IMR-90 (cell line): ENCODE results near the gene LGI1. TPM values are rescaled to one million over a fixed set of nuclear protein-coding genes. Genes with fewer than 3 reads are reported as not detected.
A peak's percentile ranks its signal among the peaks of the same experiment; 100 is the strongest.

Source experiments
- ATAC-seq: fragments of 200-7000 bp; cut with Tn5 transposase; 2 replicates; pipeline ENCODE4 v1.9.1; 2020; ENCODE audit warnings: low read depth, mild to moderate bottlenecking, moderate library complexity
- Bru-seq: library from RNA; stranded (reverse); fragments of 400-500 nt; gene quantifications from one replicate; lab custom pipeline; 2021; lab: Mats Ljungman, UMichigan
- BruChase-seq, 2 experiments: library from RNA; stranded (reverse); fragments of 400-500 nt; gene quantifications; one replicate each; lab custom pipeline; 2021; lab: Mats Ljungman, UMichigan
- BruUV-seq: library from RNA; stranded (reverse); fragments of 400-500 nt; replicated peaks from 2 replicates; lab custom pipeline; 2021; lab: Mats Ljungman, UMichigan
- CTCF ChIA-PET: fragments of 300-600 bp; formaldehyde crosslinking; extraction: SDS; loops from one replicate; lab custom pipeline; 2021; ENCODE audit warnings: antibody characterized with exemption; lab: Yijun Ruan, JAX
- POLR2A ChIA-PET: fragments of 300-600 bp; sonication (Branson Sonifier 250); formaldehyde crosslinking; loops from one replicate; lab custom pipeline; 2022; ENCODE audit warnings: antibody characterized with exemption; ENCODE audit not compliant: unreplicated experiment; lab: Charles Lee
- DNase-seq: peaks from one replicate; pipeline ENCODE4 v3.0.0; 2013
- H2AFZ ChIP-seq: replicated peaks from 2 replicates; pipeline ENCODE3; 2013; ENCODE audit warnings: low read length, mild to moderate bottlenecking; ENCODE audit not compliant: poor library complexity
- H2AK5ac ChIP-seq: 2 replicates; pipeline ENCODE4 v1.6.1; 2013; ENCODE audit warnings: low read depth, low read length, inconsistent platforms
- H2AK9ac ChIP-seq: replicated peaks from 2 replicates; pipeline ENCODE3; 2013; ENCODE audit warnings: mild to moderate bottlenecking, low read depth, low read length, moderate library complexity; ENCODE audit not compliant: poor library complexity
- H2BK120ac ChIP-seq: 2 replicates; pipeline ENCODE4 v1.6.1; 2013; ENCODE audit warnings: low read depth, low read length, inconsistent platforms
- H2BK15ac ChIP-seq: 3 replicates; pipeline ENCODE4 v1.6.1; 2013; ENCODE audit warnings: low read depth, low read length, inconsistent platforms
- H2BK20ac ChIP-seq: 2 replicates; pipeline ENCODE4 v1.6.1; 2013; ENCODE audit warnings: low read depth, mild to moderate bottlenecking, inconsistent platforms, low read length, moderate library complexity
- H2BK5ac ChIP-seq: 2 replicates; pipeline ENCODE4 v1.6.1; 2013; ENCODE audit warnings: mild to moderate bottlenecking, low read depth, low read length, inconsistent platforms; ENCODE audit not compliant: poor library complexity, severe bottlenecking
- H3K14ac ChIP-seq: replicated peaks from 2 replicates; pipeline ENCODE4 v1.6.1; 2013; ENCODE audit warnings: low read depth, low read length, inconsistent platforms
- H3K18ac ChIP-seq: 2 replicates; pipeline ENCODE4 v1.6.1; 2013; ENCODE audit warnings: low read depth, low read length, control low read depth
- H3K23ac ChIP-seq: 2 replicates; pipeline ENCODE4 v1.6.1; 2013; ENCODE audit warnings: low read depth, low read length, inconsistent platforms
- H3K27ac ChIP-seq: 2 replicates; pipeline ENCODE4 v1.5.1; 2013; ENCODE audit warnings: mild to moderate bottlenecking, control low read depth, low read length; ENCODE audit not compliant: insufficient read depth
- H3K27me3 ChIP-seq: 2 replicates; pipeline ENCODE4 v1.6.1; 2013; ENCODE audit warnings: low read length; ENCODE audit not compliant: control insufficient read depth, insufficient read depth
- H3K36me3 ChIP-seq: 2 replicates; pipeline ENCODE4 v1.6.1; 2013; ENCODE audit warnings: low read length, mixed read lengths; ENCODE audit not compliant: control insufficient read depth, insufficient read depth
- H3K4ac ChIP-seq: 2 replicates; pipeline ENCODE4 v1.6.1; 2013; ENCODE audit warnings: low read depth, low read length, inconsistent platforms
- H3K4me1 ChIP-seq: 2 replicates; pipeline ENCODE4 v1.6.1; 2013; ENCODE audit warnings: low read length, mixed read lengths; ENCODE audit not compliant: control insufficient read depth, insufficient read depth
- H3K4me2 ChIP-seq: 2 replicates; pipeline ENCODE4 v1.6.1; 2013; ENCODE audit warnings: low read depth, mild to moderate bottlenecking, control low read depth, low read length, moderate library complexity
- H3K4me3 ChIP-seq: 2 replicates; pipeline ENCODE4 v1.5.1; 2013; ENCODE audit warnings: low read depth, mild to moderate bottlenecking, control low read depth, low read length, moderate library complexity; ENCODE audit not compliant: insufficient read depth
- H3K56ac ChIP-seq: 2 replicates; pipeline ENCODE4 v1.6.1; 2013; ENCODE audit warnings: low read length, inconsistent platforms; ENCODE audit not compliant: insufficient read depth; ENCODE audit errors: extremely low read depth
- H3K79me1 ChIP-seq, 2 experiments: 2 replicates each; pipeline ENCODE4 v1.6.1; 2013; ENCODE audit warnings: low read length in 2 of 2, inconsistent platforms in 1 of 2, low read depth in 1 of 2
- H3K9ac ChIP-seq: 2 replicates; pipeline ENCODE4 v1.6.1; 2013; ENCODE audit warnings: low read depth, low read length, control low read depth
- H3K9me1 ChIP-seq: 2 replicates; pipeline ENCODE4 v1.6.1; 2013; ENCODE audit warnings: low read length, inconsistent platforms; ENCODE audit not compliant: insufficient read depth
- H3K9me3 ChIP-seq: 2 replicates; pipeline ENCODE4 v1.6.1; 2013; ENCODE audit warnings: low read length; ENCODE audit not compliant: control insufficient read depth, insufficient read depth
- H4K20me1 ChIP-seq: 2 replicates; pipeline ENCODE4 v1.6.1; 2013; ENCODE audit warnings: low read length, inconsistent platforms; ENCODE audit not compliant: insufficient read depth
- H4K5ac ChIP-seq: 2 replicates; pipeline ENCODE4 v1.6.1; 2013; ENCODE audit warnings: mild to moderate bottlenecking, low read depth, low read length, control low read depth
- H4K8ac ChIP-seq, 2 experiments: 2 replicates each; pipeline ENCODE4 v1.6.1; 2013; ENCODE audit warnings: low read depth in 2 of 2, low read length in 2 of 2, control low read depth in 1 of 2, inconsistent platforms in 1 of 2
- H4K91ac ChIP-seq: 2 replicates; pipeline ENCODE4 v1.6.1; 2013; ENCODE audit warnings: low read depth, low read length, inconsistent platforms; ENCODE audit not compliant: insufficient read depth
- CEBPB ChIP-seq: IDR thresholded peaks from 2 replicates; pipeline ENCODE4 v1.6.1; 2012; ENCODE audit warnings: low read depth, low read length, improper control_type of control experiment
- MAFK ChIP-seq: IDR thresholded peaks from 2 replicates; pipeline ENCODE4 v1.6.1; 2012; ENCODE audit warnings: low read depth, low read length, improper control_type of control experiment
- WGBS, 2 experiments: methylation state at CpG; one replicate each; pipeline versions ENCODE4 v1.1.5 to v1.1.7; 2013; ENCODE audit warnings: missing lambda C conversion rate in 2 of 2; ENCODE audit not compliant: insufficient read length in 1 of 2; ENCODE audit errors: extremely low coverage in 2 of 2; 5-methylcytosine and 5-hydroxymethylcytosine counted together
- dilution Hi-C: fragments of 300-500 bp; cut with HindIII; formaldehyde crosslinking; loops from one replicate; pipeline ENCODE4 v1.14.3; 2018; ENCODE audit warnings: low sequenced_read_pairs; ENCODE audit not compliant: unreplicated experiment
- in situ Hi-C: fragments of 300-500 bp; cut with MboI; formaldehyde crosslinking; loops from 3 replicates; pipeline ENCODE4 v1.14.3; 2019; ENCODE audit warnings: low sequenced_read_pairs, inconsistent platforms, mixed read lengths
- intact Hi-C: fragments of 100-400 bp; cut with micrococcal nuclease; formaldehyde crosslinking; loops from 2 replicates; pipeline ENCODE4 v1.10.0; 2022
- long read RNA-seq: library from polyadenylated mRNA; unstranded; transcript quantifications from one replicate; pipeline ENCODE4 v2.0.0, GENCODE V29; 2021; ENCODE audit not compliant: unreplicated experiment
- polyA plus RNA-seq, 3 experiments: library from polyadenylated mRNA; depleted of rRNA; stranded (reverse); fragments of >200 nt; gene quantifications; 2 replicates each; pipeline ENCODE4 v1.2.3, GENCODE V29; 2012; ENCODE audit warnings: low replicate concordance in 1 of 3
- total RNA-seq: library from RNA; depleted of rRNA; stranded (reverse); fragments of >200 nt; gene quantifications from 2 replicates; pipeline ENCODE4 v1.2.3, GENCODE V29; 2012; rRNA removed

Gene LGI1
- total RNA-seq (not detected in 2 replicates), polyA plus RNA-seq (2012; rRNA removed) (not detected in 2 replicates), Bru-seq, nascent RNA (not detected), BruChase-seq, experiment 1, labeled RNA remaining after a 6-hour chase (percentile 3 among the genes with signal in this experiment), BruChase-seq, experiment 2, labeled RNA remaining after a 2-hour chase (not detected)
- polyA plus RNA-seq (2012; cell fraction: cytosol; rRNA removed): not detected in 2 replicates
- not detected in 2 replicates for polyA plus RNA-seq (2012; cell fraction: nucleus; rRNA removed; ENCODE audit: low replicate concordance)
- long read RNA-seq: 0 reads

DNA sequence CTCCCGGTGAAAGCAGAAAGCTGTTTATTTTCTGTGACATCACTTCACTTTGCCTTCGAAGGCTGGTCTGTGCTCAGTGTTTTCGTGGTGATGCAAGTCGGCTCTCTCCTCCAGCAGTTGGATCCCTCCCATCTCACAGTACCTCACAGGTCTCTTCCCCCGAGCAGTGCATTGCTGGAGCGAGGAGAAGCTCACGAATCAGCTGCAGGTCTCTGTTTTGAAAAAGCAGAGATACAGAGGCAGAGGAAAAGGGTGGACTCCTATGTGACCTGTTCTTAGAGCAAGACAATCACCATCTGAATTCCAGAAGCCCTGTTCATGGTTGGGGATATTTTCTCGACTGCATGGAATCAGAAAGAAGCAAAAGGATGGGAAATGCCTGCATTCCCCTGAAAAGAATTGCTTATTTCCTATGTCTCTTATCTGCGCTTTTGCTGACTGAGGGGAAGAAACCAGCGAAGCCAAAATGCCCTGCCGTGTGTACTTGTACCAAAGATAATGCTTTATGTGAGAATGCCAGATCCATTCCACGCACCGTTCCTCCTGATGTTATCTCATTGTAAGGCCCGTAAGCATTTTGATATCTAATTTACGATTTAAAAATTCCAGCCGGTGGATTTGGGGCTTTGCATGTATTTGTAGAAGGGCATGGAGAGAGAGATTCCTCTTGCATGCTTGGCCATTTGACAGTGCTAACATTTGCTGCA, at the start of gene LGI1:
LGI1 (plus strand) TSS at position 136 of the 707 bp plus-strand sequence; CDS start at position 345, 209 bp downstream.
- no peaks in the 10 kb centered on the region for H3K79me1 ChIP-seq
- peak; percentile 16 for DNase-seq
- peak within 1 kb of the TSS; percentile 66 for H3K4me2 ChIP-seq
- no peak within 1 kb of the TSS for H4K91ac ChIP-seq
- H2AFZ ChIP-seq: no peak within 1 kb of the TSS
- intact Hi-C loops: no loop called here
- 0% methylated on average over 1 of the region's 16 CpGs; no CpG with 5 or more reads in 1 of the 2 experiments for WGBS, 2 experiments
- no peaks in the 10 kb centered on the region for H3K9me3 ChIP-seq
- H2AK9ac ChIP-seq: no peak within 1 kb of the TSS
- no peak within 1 kb of the TSS for H2BK20ac ChIP-seq
- ChIA-PET CTCF (no interaction called here), POLR2A (interaction anchor here (0.9 kb wide), 1 partner anchor 11 kb away, joined by 3 read pairs; no protein-coding TSS in a partner anchor)
- no peak within 1 kb of the TSS for H2BK5ac ChIP-seq
- no peak within 1 kb of the TSS for H4K8ac ChIP-seq
- H3K14ac ChIP-seq: no peak within 1 kb of the TSS
- in situ Hi-C loops: no loop called here
- BruUV-seq: no TSS peak
- H3K27me3 ChIP-seq: peaks cover 62% of the 10 kb centered on the region
- no peak within 1 kb of the TSS for H2BK15ac ChIP-seq
- H3K9ac ChIP-seq: no peak within 1 kb of the TSS
- H3K27ac ChIP-seq: no peak within 1 kb of the TSS
- dilution Hi-C loops: no loop called here
- H3K4me1 ChIP-seq: no peaks in the 10 kb centered on the region
- H4K20me1 ChIP-seq: no peaks in the 10 kb centered on the region
- no peak within 1 kb of the TSS for H3K4ac ChIP-seq
- no peak within 1 kb of the TSS for H3K18ac ChIP-seq
- no peaks in the 10 kb centered on the region for H3K36me3 ChIP-seq
- no peaks in the 10 kb centered on the region for H3K9me1 ChIP-seq
- TF ChIP-seq MAFK (no peak), CEBPB (peak; percentile 31; the same call in 1 of the 2 replicates)
- H3K23ac ChIP-seq: no peak within 1 kb of the TSS
- no peak within 1 kb of the TSS for H2BK120ac ChIP-seq
- H2AK5ac ChIP-seq: no peak within 1 kb of the TSS
- no peak within 1 kb of the TSS for H4K5ac ChIP-seq
- peak; percentile 37 for ATAC-seq
- H3K4me3 ChIP-seq: no peak within 1 kb of the TSS
- H3K56ac ChIP-seq: no peak within 1 kb of the TSS
